Ramos (cell line): ENCODE data around the gene NUP43.
"Not testable (repeated sequence)": the region's sequence is repeated elsewhere in the genome, so short reads cannot be mapped to it uniquely, and the experiment has no call there.

Source experiments
- in situ Hi-C: fragments of 300-500 bp; cut with MboI; formaldehyde crosslinking; loops from one replicate; pipeline ENCODE4 v1.14.3; 2022; ENCODE audit warnings: low sequenced_read_pairs; ENCODE audit not compliant: unreplicated experiment

NUP43 gene

GRCh38 chr6:149698175-149698574 is 48.2 kb downstream of the NUP43 start:
- in situ Hi-C loops = no loop called here

GRCh38 chr6:149696901-149697300 is 49.4 kb downstream of the NUP43 start:
- in situ Hi-C loops = no loop called here

- in situ Hi-C loops = no loop called here
Observed at GRCh38 chr6:149694921-149695320, 51.4 kb downstream of the NUP43 start.

- in situ Hi-C loops = no loop called here
Observed at GRCh38 chr6:149691201-149691600, 55.1 kb downstream of the NUP43 start.

- in situ Hi-C loops = no loop called here
Observed at GRCh38 chr6:149686230-149686629, 60.1 kb downstream of the NUP43 start.

GRCh38 chr6:149683256-149683859 is 63.0 kb downstream of the NUP43 start:
- in situ Hi-C loops = no loop called here

- in situ Hi-C loops = not testable (repeated sequence)
Observed at GRCh38 chr6:149681845-149682244, 64.5 kb downstream of the NUP43 start.

GRCh38 chr6:149681209-149681608 is 65.1 kb downstream of the NUP43 start:
- in situ Hi-C loops = no loop called here

GRCh38 chr6:149680503-149680902 is 65.8 kb downstream of the NUP43 start:
- in situ Hi-C loops = no loop called here
